Measurements from ENCODE around the gene TYMS. TPM values are rescaled to one million over a fixed set of nuclear protein-coding genes. Genes with fewer than 3 reads are reported as not detected.

TYMS gene
- total RNA-seq, 1 experiment from 2014 or later, result 140 TPM

DNA sequence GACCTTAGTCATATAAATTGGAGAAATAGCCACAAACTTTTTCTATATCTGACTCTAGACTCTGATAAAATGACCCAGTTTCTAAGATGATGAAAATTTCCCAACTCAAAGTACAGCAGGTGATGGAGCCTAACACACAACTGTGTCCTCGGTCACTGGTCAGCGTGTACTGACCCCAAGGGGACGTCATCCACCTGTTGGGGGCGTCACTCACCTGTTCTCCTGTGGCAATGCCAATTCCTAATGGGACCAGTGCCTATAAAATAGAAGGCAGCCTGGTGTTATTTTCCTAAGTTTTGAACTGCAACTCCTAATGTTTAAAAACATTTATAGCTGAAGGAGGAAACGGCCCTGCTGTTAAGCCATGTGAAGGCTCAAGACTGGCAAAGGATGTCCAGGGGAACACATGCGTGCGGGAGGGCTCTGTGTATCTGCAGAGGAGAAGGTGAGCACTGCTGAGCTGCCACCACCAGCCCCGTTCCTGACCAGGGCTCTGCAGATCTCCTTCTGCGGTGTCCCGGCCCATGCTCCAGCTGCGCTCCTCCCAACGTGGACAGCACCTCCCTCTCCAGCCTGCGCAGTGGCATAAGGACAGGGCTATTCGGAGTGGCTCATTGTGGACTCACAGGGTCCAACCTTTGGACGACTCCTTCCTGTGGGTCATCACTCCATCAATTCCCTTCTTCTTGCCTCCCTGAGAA, 21.2 kb downstream of the TYMS start:
- H2BK5ac ChIP-seq (ENCODE audit: insufficient read length, low read length), result no peak overlapping the region
- Mint-ChIP-seq H3K4me3 (no peak overlapping the region), H3K36me3 (ENCODE audit: insufficient read depth in 1 of 3, low read depth in 3 of 3) (peaks cover 8 to 78% (median 39%) of the 10 kb centered on the region in 3 experiments; a peak in 6 of 7 replicates), H3K9me3 (no peaks in the 10 kb centered on the region), H3K4me1 (no peaks in the 10 kb centered on the region), H3K27me3 (ENCODE audit: low read depth) (no peaks in the 10 kb centered on the region), H3K27ac (no peak overlapping the region; a peak in 1 of 7 replicates)
- no CpG with 5 or more reads among the region's 15 CpGs for WGBS (ENCODE audit: extremely low coverage, insufficient read length, low lambda C conversion rate)
- H3K23me2 ChIP-seq (ENCODE audit: insufficient read length, low read depth, low read length, poor library complexity, severe bottlenecking), result no peaks in the 10 kb centered on the region
- H3K27ac ChIP-seq (ENCODE audit: insufficient read length, low read depth, low read length), result no peak overlapping the region
- TF ChIP-seq, protein P1, sequence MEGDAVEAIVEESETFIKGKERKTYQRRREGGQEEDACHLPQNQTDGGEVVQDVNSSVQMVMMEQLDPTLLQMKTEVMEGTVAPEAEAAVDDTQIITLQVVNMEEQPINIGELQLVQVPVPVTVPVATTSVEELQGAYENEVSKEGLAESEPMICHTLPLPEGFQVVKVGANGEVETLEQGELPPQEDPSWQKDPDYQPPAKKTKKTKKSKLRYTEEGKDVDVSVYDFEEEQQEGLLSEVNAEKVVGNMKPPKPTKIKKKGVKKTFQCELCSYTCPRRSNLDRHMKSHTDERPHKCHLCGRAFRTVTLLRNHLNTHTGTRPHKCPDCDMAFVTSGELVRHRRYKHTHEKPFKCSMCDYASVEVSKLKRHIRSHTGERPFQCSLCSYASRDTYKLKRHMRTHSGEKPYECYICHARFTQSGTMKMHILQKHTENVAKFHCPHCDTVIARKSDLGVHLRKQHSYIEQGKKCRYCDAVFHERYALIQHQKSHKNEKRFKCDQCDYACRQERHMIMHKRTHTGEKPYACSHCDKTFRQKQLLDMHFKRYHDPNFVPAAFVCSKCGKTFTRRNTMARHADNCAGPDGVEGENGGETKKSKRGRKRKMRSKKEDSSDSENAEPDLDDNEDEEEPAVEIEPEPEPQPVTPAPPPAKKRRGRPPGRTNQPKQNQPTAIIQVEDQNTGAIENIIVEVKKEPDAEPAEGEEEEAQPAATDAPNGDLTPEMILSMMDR (conservative IDR thresholded peaks at IDR 0.05), result peak; percentile 40; the same call in 2 of the 3 replicates
- H4K20me1 ChIP-seq (ENCODE audit: control insufficient read depth, insufficient read depth, insufficient read length), result no peaks in the 10 kb centered on the region
- no peak overlapping the region for H3K4ac ChIP-seq (ENCODE audit: low read depth, low read length)
- no peak overlapping the region for H4K91ac ChIP-seq (ENCODE audit: insufficient read length, low read depth, low read length)
- H2BK20ac ChIP-seq (ENCODE audit: low read depth, low read length, poor library complexity, severe bottlenecking), result no peak overlapping the region
- no peaks in the 10 kb centered on the region for H3K27me3 ChIP-seq (ENCODE audit: insufficient read depth, low read length)
- H3K18ac ChIP-seq (ENCODE audit: insufficient read length, low read depth, low read length), result no peak overlapping the region
- no peak overlapping the region for H3K4me2 ChIP-seq (ENCODE audit: insufficient read depth, insufficient read length, low read length)
- no peaks in the 10 kb centered on the region for H3K4me1 ChIP-seq (ENCODE audit: insufficient read depth, low read length)
- H2AK5ac ChIP-seq (ENCODE audit: insufficient read length, low read length), result no peak overlapping the region
- no peaks in the 10 kb centered on the region for H3K9me3 ChIP-seq (ENCODE audit: control insufficient read depth, low read depth, low read length)
- no peak overlapping the region for H2AFZ ChIP-seq (ENCODE audit: low read length)
- no peak overlapping the region for H3K23ac ChIP-seq (ENCODE audit: insufficient read length, low read depth, low read length)
- no peak overlapping the region for H2BK12ac ChIP-seq (ENCODE audit: insufficient read length, low read depth, low read length)
- H2BK15ac ChIP-seq (ENCODE audit: low read depth, low read length), result no peak overlapping the region
- DNase-seq, result no peak
- no peaks in the 10 kb centered on the region for H3K79me1 ChIP-seq (ENCODE audit: insufficient read depth, low read depth, low read length, poor library complexity, severe bottlenecking)
- H3K79me2 ChIP-seq (ENCODE audit: insufficient read depth, low read length), result no peaks in the 10 kb centered on the region
- H4K5ac ChIP-seq (ENCODE audit: insufficient read length, low read depth, low read length), result no peak overlapping the region
- no peak overlapping the region for H3K56ac ChIP-seq (ENCODE audit: insufficient read length, low read depth, low read length)
- H3T11ph ChIP-seq (ENCODE audit: low read length), result no peak overlapping the region
- no peak overlapping the region for H4K8ac ChIP-seq (replicated peaks; ENCODE audit: insufficient read length, low read depth, low read length)
- H3K9ac ChIP-seq (ENCODE audit: extremely low read depth, insufficient read length, low read length), result no peak overlapping the region
- H2BK120ac ChIP-seq (ENCODE audit: low read depth, low read length, poor library complexity, severe bottlenecking), result no peak overlapping the region
- H3K14ac ChIP-seq (ENCODE audit: insufficient read depth, low read length), result no peak overlapping the region
